Testis (tissue), 2 donors: ENCODE results near the gene STOX2.

ENCODE experiments used
- POLR2A ChIP-seq: fragments of 450-650 bp; IDR thresholded peaks from one replicate; pipeline ENCODE4 v1.6.1; 2017; ENCODE audit warnings: antibody characterized with exemption, mild to moderate bottlenecking, moderate library complexity
- TF ChIP-seq, protein P1 (sequence below), 3 experiments: fragments of 450-650 bp in 2 of 3; fragments of 200-600 bp in 1 of 3; sonication (generic) in 1 of 3; IDR thresholded peaks; one replicate each; pipeline ENCODE4 v1.5.1; 2016 to 2019; ENCODE audit warnings: antibody characterized with exemption in 3 of 3, mild to moderate bottlenecking in 2 of 3, moderate library complexity in 1 of 3

DNA sequence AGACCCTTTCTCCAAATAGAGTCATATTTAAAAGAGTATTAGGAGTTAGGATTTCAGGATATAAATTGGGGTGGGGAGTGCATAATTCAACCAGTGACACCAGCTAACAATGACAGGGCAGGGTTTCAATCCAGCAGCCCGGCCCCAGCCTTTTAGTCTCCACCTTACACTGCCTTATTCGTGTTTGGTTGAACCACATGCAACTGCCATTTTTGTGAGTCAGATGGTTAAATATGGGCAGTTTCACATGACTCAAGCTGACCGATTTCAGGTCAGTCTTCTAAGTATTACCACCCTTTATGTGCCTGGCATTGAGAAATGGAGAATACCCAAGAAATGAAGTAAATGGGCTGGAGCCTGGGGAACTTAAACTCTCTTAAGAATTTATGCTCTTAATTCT is 102.8 kb downstream of the STOX2 start:
- TF ChIP-seq, protein P1, sequence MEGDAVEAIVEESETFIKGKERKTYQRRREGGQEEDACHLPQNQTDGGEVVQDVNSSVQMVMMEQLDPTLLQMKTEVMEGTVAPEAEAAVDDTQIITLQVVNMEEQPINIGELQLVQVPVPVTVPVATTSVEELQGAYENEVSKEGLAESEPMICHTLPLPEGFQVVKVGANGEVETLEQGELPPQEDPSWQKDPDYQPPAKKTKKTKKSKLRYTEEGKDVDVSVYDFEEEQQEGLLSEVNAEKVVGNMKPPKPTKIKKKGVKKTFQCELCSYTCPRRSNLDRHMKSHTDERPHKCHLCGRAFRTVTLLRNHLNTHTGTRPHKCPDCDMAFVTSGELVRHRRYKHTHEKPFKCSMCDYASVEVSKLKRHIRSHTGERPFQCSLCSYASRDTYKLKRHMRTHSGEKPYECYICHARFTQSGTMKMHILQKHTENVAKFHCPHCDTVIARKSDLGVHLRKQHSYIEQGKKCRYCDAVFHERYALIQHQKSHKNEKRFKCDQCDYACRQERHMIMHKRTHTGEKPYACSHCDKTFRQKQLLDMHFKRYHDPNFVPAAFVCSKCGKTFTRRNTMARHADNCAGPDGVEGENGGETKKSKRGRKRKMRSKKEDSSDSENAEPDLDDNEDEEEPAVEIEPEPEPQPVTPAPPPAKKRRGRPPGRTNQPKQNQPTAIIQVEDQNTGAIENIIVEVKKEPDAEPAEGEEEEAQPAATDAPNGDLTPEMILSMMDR (IDR thresholded peaks at IDR 0.05) = no peak
- TF ChIP-seq POLR2A = no peak
